Prostate gland (tissue), 2 donors: ENCODE results near the gene AQP12B. TPM values are rescaled to one million over a fixed set of nuclear protein-coding genes. Genes with fewer than 3 reads are reported as not detected.

Source experiments
- DNase-seq: peaks from one replicate; pipeline ENCODE4 v3.0.0-alpha.2; 2019; ENCODE audit warnings: low spot score
- H3K27ac ChIP-seq, 2 donors: fragments of 200-600 bp; sonication (generic); 2 replicates each; pipeline ENCODE4 v1.5.1; 2017 to 2019
- H3K27me3 ChIP-seq: fragments of 200-600 bp; sonication (generic); replicated peaks from 2 replicates; pipeline ENCODE4 v1.5.1; 2019; ENCODE audit not compliant: insufficient read depth
- H3K36me3 ChIP-seq, 2 donors: fragments of 200-600 bp; sonication (generic); 1 replicate in 1 of 2; 2 replicates in 1 of 2; pipeline versions ENCODE4 v1.5.1 to v1.8.1; 2017 to 2019
- H3K4me1 ChIP-seq: fragments of 200-600 bp; sonication (generic); replicated peaks from 2 replicates; pipeline ENCODE4 v1.5.1; 2019
- H3K4me3 ChIP-seq, 2 donors: fragments of 200-600 bp; sonication (generic); 2 replicates each; pipeline ENCODE4 v1.5.1; 2017 to 2019
- H3K9me3 ChIP-seq: fragments of 200-600 bp; sonication (generic); 2 replicates; pipeline ENCODE4 v1.5.1; 2017
- CTCF ChIP-seq, 4 experiments: fragments of 200-600 bp in 2 of 4; fragments of 450-650 bp in 2 of 4; sonication (generic) in 2 of 4; IDR thresholded peaks; 1 replicate in 3 of 4; 2 replicates in 1 of 4; pipeline ENCODE4 v1.5.1; 2016 to 2019; ENCODE audit warnings: antibody characterized with exemption in 4 of 4, mild to moderate bottlenecking in 2 of 4, moderate library complexity in 2 of 4
- POLR2A ChIP-seq: fragments of 450-650 bp; IDR thresholded peaks from one replicate; pipeline ENCODE4 v1.6.1; 2016; ENCODE audit warnings: antibody characterized with exemption, mild to moderate bottlenecking
- POLR2AphosphoS5 ChIP-seq: sonication (generic); formaldehyde crosslinking; IDR thresholded peaks from one replicate; pipeline ENCODE4 v1.6.1; 2017; ENCODE audit warnings: antibody characterized with exemption
- WGBS: methylation state at CpG from one replicate; pipeline ENCODE4 v1.1.5; 2018; 5-methylcytosine and 5-hydroxymethylcytosine counted together
- intact Hi-C: fragments of 100-400 bp; cut with DNase I; formaldehyde crosslinking; loops from one replicate; pipeline ENCODE4 v1.14.2; 2022
- total RNA-seq, 2 donors: library from RNA; depleted of rRNA; stranded (reverse); fragments of >200 nt; gene quantifications; one replicate each; pipeline ENCODE4 v1.1.0, GENCODE V29; 2016

Gene AQP12B
- total RNA-seq, 2 donors from 2014 or later: not detected

- Histone ChIP-seq H3K27ac (no peak overlapping the region), H3K4me3 (no peak overlapping the region), H3K4me1 (no peaks in the 10 kb centered on the region), H3K9me3 (no peaks in the 10 kb centered on the region), H3K36me3 (no peaks in the 10 kb centered on the region), H3K27me3 (no peaks in the 10 kb centered on the region)
- TF ChIP-seq POLR2AphosphoS5 (no peak), CTCF (IDR thresholded peaks at IDR 0.05) (no peak)
- 58% methylated on average over 17 of the region's 19 CpGs for WGBS
- no peak for DNase-seq
- intact Hi-C loops: loop anchor here (10.0 kb wide), 1 partner anchor 190 kb away; no protein-coding TSS in a partner anchor
Observed at GRCh38 chr2:240704651-240705050, 22.0 kb upstream of the AQP12B start.

GRCh38 chr2:240703417-240704341 lies 21.0 kb upstream of the AQP12B start:
- Histone ChIP-seq H3K4me3 (no peak overlapping the region), H3K4me1 (no peaks in the 10 kb centered on the region), H3K36me3 (no peaks in the 10 kb centered on the region), H3K9me3 (no peaks in the 10 kb centered on the region), H3K27ac (no peak overlapping the region), H3K27me3 (no peaks in the 10 kb centered on the region)
- intact Hi-C loops: loop anchor here (10.0 kb wide), 1 partner anchor 189 kb away; no protein-coding TSS in a partner anchor
- no peak for TF ChIP-seq POLR2A
- TF ChIP-seq CTCF (IDR thresholded peaks at IDR 0.05): no peak
- TF ChIP-seq POLR2AphosphoS5: no peak
- WGBS: 70% methylated on average over 18 of the region's 18 CpGs
- no peak for DNase-seq

GRCh38 chr2:240702640-240703011 lies 19.9 kb upstream of the AQP12B start:
- Histone ChIP-seq H3K36me3 (no peaks in the 10 kb centered on the region), H3K9me3 (no peaks in the 10 kb centered on the region), H3K4me3 (no peak overlapping the region), H3K27me3 (no peaks in the 10 kb centered on the region), H3K27ac (no peak overlapping the region), H3K4me1 (no peaks in the 10 kb centered on the region)
- DNase-seq: no peak
- 86% methylated on average over 9 of the region's 9 CpGs for WGBS
- intact Hi-C loops: loop anchor here (10.0 kb wide), 1 partner anchor 188 kb away; no protein-coding TSS in a partner anchor
- no peak for TF ChIP-seq POLR2AphosphoS5
- TF ChIP-seq POLR2A: no peak
- no peak for TF ChIP-seq CTCF (IDR thresholded peaks at IDR 0.05)

GRCh38 chr2:240701736-240702639 lies 19.3 kb upstream of the AQP12B start:
- Histone ChIP-seq H3K4me1 (no peaks in the 10 kb centered on the region), H3K36me3 (no peaks in the 10 kb centered on the region), H3K27ac (no peak overlapping the region), H3K4me3 (no peak overlapping the region), H3K9me3 (no peaks in the 10 kb centered on the region), H3K27me3 (no peaks in the 10 kb centered on the region)
- 92% methylated on average over 23 of the region's 30 CpGs for WGBS
- no peak for DNase-seq
- intact Hi-C loops: loop anchor here (10.0 kb wide), 1 partner anchor 187 kb away; no protein-coding TSS in a partner anchor
- TF ChIP-seq POLR2A (no peak), CTCF (IDR thresholded peaks at IDR 0.05) (no peak), POLR2AphosphoS5 (no peak)
